ENCODE data around the gene RPP25L. TPM values are rescaled to one million over a fixed set of nuclear protein-coding genes. Genes with fewer than 3 reads are reported as not detected.

Gene RPP25L
- total RNA-seq, 1 experiment from 2014 or later, result 25.0 TPM

DNA sequence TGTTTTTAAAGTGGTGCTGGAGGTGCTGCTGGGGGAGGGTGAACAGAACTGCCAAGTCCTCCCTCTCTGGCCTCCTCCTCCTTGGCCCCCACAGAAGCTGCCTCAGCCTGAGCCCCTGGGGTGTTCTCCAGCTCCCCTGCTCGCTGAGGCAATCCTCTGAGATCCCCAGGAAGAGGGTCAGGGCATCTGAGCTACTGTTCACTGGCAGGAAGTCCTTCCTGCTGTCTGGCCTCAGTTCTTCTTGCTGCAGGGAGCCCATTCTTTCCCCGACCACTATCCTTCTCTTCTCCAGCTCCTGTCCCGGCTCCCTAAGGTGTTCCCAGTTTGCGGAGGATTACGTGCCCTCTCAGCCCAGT lies 32.1 kb downstream of the RPP25L start:
- H3K4me3 ChIP-seq (ENCODE audit: low read length), result no peak overlapping the region
- TF ChIP-seq, protein P1, sequence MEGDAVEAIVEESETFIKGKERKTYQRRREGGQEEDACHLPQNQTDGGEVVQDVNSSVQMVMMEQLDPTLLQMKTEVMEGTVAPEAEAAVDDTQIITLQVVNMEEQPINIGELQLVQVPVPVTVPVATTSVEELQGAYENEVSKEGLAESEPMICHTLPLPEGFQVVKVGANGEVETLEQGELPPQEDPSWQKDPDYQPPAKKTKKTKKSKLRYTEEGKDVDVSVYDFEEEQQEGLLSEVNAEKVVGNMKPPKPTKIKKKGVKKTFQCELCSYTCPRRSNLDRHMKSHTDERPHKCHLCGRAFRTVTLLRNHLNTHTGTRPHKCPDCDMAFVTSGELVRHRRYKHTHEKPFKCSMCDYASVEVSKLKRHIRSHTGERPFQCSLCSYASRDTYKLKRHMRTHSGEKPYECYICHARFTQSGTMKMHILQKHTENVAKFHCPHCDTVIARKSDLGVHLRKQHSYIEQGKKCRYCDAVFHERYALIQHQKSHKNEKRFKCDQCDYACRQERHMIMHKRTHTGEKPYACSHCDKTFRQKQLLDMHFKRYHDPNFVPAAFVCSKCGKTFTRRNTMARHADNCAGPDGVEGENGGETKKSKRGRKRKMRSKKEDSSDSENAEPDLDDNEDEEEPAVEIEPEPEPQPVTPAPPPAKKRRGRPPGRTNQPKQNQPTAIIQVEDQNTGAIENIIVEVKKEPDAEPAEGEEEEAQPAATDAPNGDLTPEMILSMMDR (conservative IDR thresholded peaks at IDR 0.05; ENCODE audit: low read depth, low read length), result no peak
- no peak for TF ChIP-seq EZH2 (IDR thresholded peaks at IDR 0.05; ENCODE audit: low read length, unreplicated experiment)
- TF ChIP-seq EZH2phosphoT487 (IDR thresholded peaks at IDR 0.05; ENCODE audit: borderline replicate concordance, low read length), result no peak
- no peak overlapping the region for H3K27ac ChIP-seq (ENCODE audit: low read length)
- ATAC-seq (no peak), DNase-seq (no peak)
- no peaks in the 10 kb centered on the region for H3K4me1 ChIP-seq (ENCODE audit: insufficient read depth, low read length)
- H3K36me3 ChIP-seq (ENCODE audit: low read depth, low read length), result no peaks in the 10 kb centered on the region
- no peaks in the 10 kb centered on the region for H3K9me3 ChIP-seq (ENCODE audit: low read length)
- no peaks in the 10 kb centered on the region; the same call in 1 of the 2 replicates for H3K27me3 ChIP-seq (ENCODE audit: low read length)
- ChIA-PET POLR2A (ENCODE audit: unreplicated experiment) (no interaction called here), CTCF (no interaction called here)
- H3K9me2 ChIP-seq (replicated peaks; ENCODE audit: low read length), result no peaks in the 10 kb centered on the region
- H4K20me1 ChIP-seq (ENCODE audit: low read length), result no peaks in the 10 kb centered on the region
- H3K9ac ChIP-seq (ENCODE audit: low read length), result no peak overlapping the region
- H3K4me2 ChIP-seq (ENCODE audit: low read length), result no peak overlapping the region
- BruUV-seq (replicated peaks), result no TSS peak
- no peak overlapping the region for H2AFZ ChIP-seq (ENCODE audit: low read length)
- H3F3A ChIP-seq (ENCODE audit: low read length, unreplicated experiment), result no peaks in the 10 kb centered on the region
- intact Hi-C loops (cut with micrococcal nuclease), result no loop called here
- H3K79me2 ChIP-seq (ENCODE audit: low read length), result no peaks in the 10 kb centered on the region

DNA sequence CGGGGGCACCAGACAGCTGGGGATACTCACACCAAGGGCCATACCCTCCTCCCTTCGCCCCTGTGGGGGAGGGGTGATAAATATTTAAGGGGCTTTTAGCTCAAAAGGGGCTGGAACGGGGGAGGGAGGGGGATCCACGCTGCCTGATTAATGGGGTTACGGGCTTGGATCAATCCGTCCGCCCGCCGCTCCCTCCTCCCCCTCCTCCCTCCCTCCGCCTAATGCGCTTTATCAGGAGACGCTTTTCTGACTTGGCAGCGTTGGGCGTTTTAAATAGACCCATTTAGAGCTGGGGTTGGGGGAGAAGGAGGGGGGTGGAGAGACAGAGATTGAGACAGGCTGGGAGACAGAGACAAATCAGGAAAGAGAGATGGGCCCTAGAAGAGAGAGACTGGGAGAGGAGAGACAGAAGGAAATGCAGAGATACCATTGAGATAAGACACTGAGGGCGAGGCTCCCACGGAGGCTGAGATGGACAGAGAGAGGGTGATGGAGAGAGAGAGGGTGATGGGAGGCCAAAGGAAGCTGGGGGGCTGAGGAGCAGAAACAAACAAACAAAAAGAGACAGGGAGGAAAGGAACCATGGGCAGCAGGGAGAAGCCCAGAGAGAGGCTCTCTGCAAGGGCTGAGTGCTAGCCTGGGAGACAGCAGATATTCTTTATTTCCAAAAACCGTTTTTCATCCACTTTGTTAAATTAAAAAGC lies 32.6 kb downstream of the RPP25L start:
- Histone ChIP-seq H3K27ac (ENCODE audit: low read length) (no peak overlapping the region), H3K4me3 (ENCODE audit: low read length) (no peak overlapping the region), H3K9me3 (ENCODE audit: low read length) (no peaks in the 10 kb centered on the region), H3K27me3 (ENCODE audit: low read length) (no peaks in the 10 kb centered on the region; the same call in 1 of the 2 replicates), H3K4me1 (ENCODE audit: insufficient read depth, low read length) (no peaks in the 10 kb centered on the region), H4K20me1 (ENCODE audit: low read length) (no peaks in the 10 kb centered on the region), H3K4me2 (ENCODE audit: low read length) (no peak overlapping the region), H3K36me3 (ENCODE audit: low read depth, low read length) (no peaks in the 10 kb centered on the region), H2AFZ (ENCODE audit: low read length) (no peak overlapping the region), H3K9ac (ENCODE audit: low read length) (no peak overlapping the region), H3K9me2 (replicated peaks; ENCODE audit: low read length) (no peaks in the 10 kb centered on the region), H3K79me2 (ENCODE audit: low read length) (no peaks in the 10 kb centered on the region), H3F3A (ENCODE audit: low read length, unreplicated experiment) (no peaks in the 10 kb centered on the region)
- no TSS peak for BruUV-seq (replicated peaks)
- intact Hi-C loops (cut with micrococcal nuclease), result no loop called here
- DNase-seq, result no peak
- no peak for TF ChIP-seq EZH2 (IDR thresholded peaks at IDR 0.05; ENCODE audit: low read length, unreplicated experiment)
- TF ChIP-seq, protein P1 (conservative IDR thresholded peaks at IDR 0.05; ENCODE audit: low read depth, low read length), result no peak
- TF ChIP-seq EZH2phosphoT487 (IDR thresholded peaks at IDR 0.05; ENCODE audit: borderline replicate concordance, low read length), result no peak
- ChIA-PET CTCF (no interaction called here), POLR2A (ENCODE audit: unreplicated experiment) (no interaction called here)
- ATAC-seq, result no peak

DNA sequence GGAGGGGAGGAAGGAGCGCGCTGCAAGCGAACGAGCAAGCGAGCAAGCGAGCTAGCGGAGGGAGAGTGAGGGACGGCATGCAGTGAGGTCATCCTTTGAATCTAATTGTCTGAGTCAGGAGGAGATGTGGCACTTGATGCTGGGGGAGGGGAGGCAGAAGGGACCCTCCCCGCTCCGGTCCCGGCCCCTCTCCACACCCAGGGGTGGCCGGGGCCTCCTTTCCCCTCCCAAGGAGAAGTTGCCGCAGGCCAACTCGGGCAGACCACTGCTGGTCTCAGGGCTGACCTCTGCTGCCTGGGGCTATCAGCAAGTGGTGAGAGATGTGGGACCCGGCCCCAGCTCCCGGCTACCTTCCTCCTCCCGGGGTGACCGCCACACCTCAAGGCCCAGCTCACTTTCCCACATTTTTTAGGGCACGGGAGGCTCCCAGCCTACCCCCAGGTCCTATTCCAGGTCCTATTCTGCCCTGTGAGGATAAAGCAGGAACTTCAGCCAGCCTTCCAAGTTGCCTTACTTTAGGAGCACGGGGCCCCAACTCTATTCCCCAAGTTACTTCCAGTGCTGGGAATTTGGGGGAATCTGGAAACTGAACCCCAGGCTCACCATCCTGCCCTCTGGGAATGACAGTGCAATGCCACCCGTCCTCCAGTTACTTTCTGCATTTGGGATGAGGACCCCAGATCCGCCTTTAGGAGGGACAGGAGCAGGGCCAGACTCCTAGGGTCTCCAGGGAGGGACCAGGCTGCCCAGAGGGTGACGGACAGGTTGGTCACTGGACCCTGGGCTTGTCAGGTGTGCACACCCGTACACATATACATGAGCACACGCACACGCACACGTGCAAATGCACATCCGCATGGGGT lies 33.4 kb downstream of the RPP25L start:
- Histone ChIP-seq H4K20me1 (ENCODE audit: low read length) (no peaks in the 10 kb centered on the region), H3K36me3 (ENCODE audit: low read depth, low read length) (no peaks in the 10 kb centered on the region), H3K27me3 (ENCODE audit: low read length) (no peaks in the 10 kb centered on the region), H3K4me1 (ENCODE audit: insufficient read depth, low read length) (no peaks in the 10 kb centered on the region), H3K9me3 (ENCODE audit: low read length) (no peaks in the 10 kb centered on the region), H3F3A (ENCODE audit: low read length, unreplicated experiment) (no peaks in the 10 kb centered on the region), H3K4me3 (ENCODE audit: low read length) (no peak overlapping the region), H3K4me2 (ENCODE audit: low read length) (no peak overlapping the region), H2AFZ (ENCODE audit: low read length) (no peak overlapping the region), H3K79me2 (ENCODE audit: low read length) (no peaks in the 10 kb centered on the region), H3K9ac (ENCODE audit: low read length) (no peak overlapping the region), H3K9me2 (replicated peaks; ENCODE audit: low read length) (no peaks in the 10 kb centered on the region), H3K27ac (ENCODE audit: low read length) (no peak overlapping the region)
- no peak for DNase-seq
- no TSS peak for BruUV-seq (replicated peaks)
- CTCF ChIA-PET, result no interaction called here
- ATAC-seq, result no peak
- POLR2A ChIA-PET (ENCODE audit: unreplicated experiment), result no interaction called here
- TF ChIP-seq, protein P1 (conservative IDR thresholded peaks at IDR 0.05; ENCODE audit: low read depth, low read length), result no peak
- TF ChIP-seq EZH2 (IDR thresholded peaks at IDR 0.05; ENCODE audit: low read length, unreplicated experiment) (no peak), EZH2phosphoT487 (IDR thresholded peaks at IDR 0.05; ENCODE audit: borderline replicate concordance, low read length) (no peak)
- intact Hi-C loops (cut with micrococcal nuclease), result no loop called here
